PC-9 (cell line): Measurements from ENCODE around the gene ALK.

Experiments used
- EZH2 ChIP-seq: fragments of 200-600 bp; sonication (generic); IDR thresholded peaks from 2 replicates; pipeline ENCODE4 v1.8.0; 2017; ENCODE audit warnings: antibody characterized with exemption, low read depth
- TF ChIP-seq, protein P1 (sequence below): fragments of 200-600 bp; sonication (generic); conservative IDR thresholded peaks from 2 replicates; pipeline ENCODE4 v1.6.1; 2017; ENCODE audit warnings: mixed run types, antibody characterized with exemption, mild to moderate bottlenecking, moderate library complexity

- TF ChIP-seq, protein P1, sequence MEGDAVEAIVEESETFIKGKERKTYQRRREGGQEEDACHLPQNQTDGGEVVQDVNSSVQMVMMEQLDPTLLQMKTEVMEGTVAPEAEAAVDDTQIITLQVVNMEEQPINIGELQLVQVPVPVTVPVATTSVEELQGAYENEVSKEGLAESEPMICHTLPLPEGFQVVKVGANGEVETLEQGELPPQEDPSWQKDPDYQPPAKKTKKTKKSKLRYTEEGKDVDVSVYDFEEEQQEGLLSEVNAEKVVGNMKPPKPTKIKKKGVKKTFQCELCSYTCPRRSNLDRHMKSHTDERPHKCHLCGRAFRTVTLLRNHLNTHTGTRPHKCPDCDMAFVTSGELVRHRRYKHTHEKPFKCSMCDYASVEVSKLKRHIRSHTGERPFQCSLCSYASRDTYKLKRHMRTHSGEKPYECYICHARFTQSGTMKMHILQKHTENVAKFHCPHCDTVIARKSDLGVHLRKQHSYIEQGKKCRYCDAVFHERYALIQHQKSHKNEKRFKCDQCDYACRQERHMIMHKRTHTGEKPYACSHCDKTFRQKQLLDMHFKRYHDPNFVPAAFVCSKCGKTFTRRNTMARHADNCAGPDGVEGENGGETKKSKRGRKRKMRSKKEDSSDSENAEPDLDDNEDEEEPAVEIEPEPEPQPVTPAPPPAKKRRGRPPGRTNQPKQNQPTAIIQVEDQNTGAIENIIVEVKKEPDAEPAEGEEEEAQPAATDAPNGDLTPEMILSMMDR: no peak
- TF ChIP-seq EZH2: no peak
These were observed 678.6 kb downstream of the ALK start for GRCh38 chr2:29242621-29243375.
